K562 (cell line): ENCODE measurements around the gene FBXO11. TPM values are rescaled to one million over a fixed set of nuclear protein-coding genes. Genes with fewer than 3 reads are reported as not detected.
A peak's percentile ranks its signal among the peaks of the same experiment; 100 is the strongest.

Experiments
- ARID2 ChIP-seq: fragments of 450-650 bp; IDR thresholded peaks from 2 replicates; pipeline ENCODE4 v1.6.1; 2017; ENCODE audit warnings: antibody characterized with exemption, mild to moderate bottlenecking
- CREB1 ChIP-seq, 2 experiments: sonication (generic) in 1 of 2; formaldehyde crosslinking in 1 of 2; IDR thresholded peaks; 2 replicates each; pipeline versions ENCODE4 v1.6.1 to v1.8.0; 2012 to 2022; ENCODE audit warnings: inconsistent platforms in 1 of 2, mild to moderate bottlenecking in 1 of 2, missing genetic modification reagents in 1 of 2, moderate library complexity in 1 of 2
- DMBX1 ChIP-seq: fragments of 250-450 bp; sonication (Bioruptor Pico); IDR thresholded peaks from 2 replicates; pipeline ENCODE4 v1.8.0; 2022; ENCODE audit warnings: inconsistent platforms, mild to moderate bottlenecking, moderate library complexity, borderline replicate concordance
- EP300 ChIP-seq: IDR thresholded peaks from 2 replicates; pipeline ENCODE4 v1.6.1; 2012; ENCODE audit warnings: low read length, improper control_type of control experiment
- EP400 ChIP-seq: fragments of 450-650 bp; IDR thresholded peaks from 2 replicates; pipeline ENCODE4 v1.6.1; 2017; ENCODE audit warnings: antibody characterized with exemption, mild to moderate bottlenecking, moderate library complexity
- FOXM1 ChIP-seq, 2 experiments: fragments of 450-650 bp in 1 of 2; sonication (generic) in 1 of 2; formaldehyde crosslinking in 1 of 2; IDR thresholded peaks; 2 replicates each; pipeline versions ENCODE4 v1.6.1 to v1.9.0; 2017 to 2022; ENCODE audit warnings: low read depth in 2 of 2, mild to moderate bottlenecking in 2 of 2, missing genetic modification reagents in 1 of 2, moderate library complexity in 1 of 2
- GATAD2B ChIP-seq: fragments of 450-650 bp; IDR thresholded peaks from 2 replicates; pipeline ENCODE4 v1.6.1; 2017; ENCODE audit warnings: mild to moderate bottlenecking, borderline replicate concordance
- HOMEZ ChIP-seq: fragments of 250-450 bp; sonication (Bioruptor Pico); IDR thresholded peaks from 2 replicates; pipeline ENCODE4 v1.4.0; 2020; ENCODE audit warnings: mild to moderate bottlenecking, moderate library complexity
- HSF4 ChIP-seq: fragments of 250-450 bp; sonication (Bioruptor Pico); IDR thresholded peaks from 2 replicates; pipeline ENCODE4 v2.1.2; 2022; ENCODE audit warnings: mild to moderate bottlenecking, moderate library complexity, borderline replicate concordance
- MAFG ChIP-seq: fragments of 450-650 bp; conservative IDR thresholded peaks from 2 replicates; pipeline ENCODE4 v1.6.1; 2016; ENCODE audit warnings: missing genetic modification characterization, missing compliant biosample characterization
- MAFK ChIP-seq: IDR thresholded peaks from 2 replicates; pipeline ENCODE4 v1.6.1; 2011; ENCODE audit warnings: low read length, improper control_type of control experiment
- NCOA4 ChIP-seq: fragments of 450-650 bp; IDR thresholded peaks from 2 replicates; pipeline ENCODE4 v1.6.1; 2018; ENCODE audit warnings: mild to moderate bottlenecking; ENCODE audit not compliant: partially characterized antibody
- NFE2 ChIP-seq: IDR thresholded peaks from 2 replicates; pipeline ENCODE4 v1.6.1; 2014; ENCODE audit warnings: antibody characterized with exemption, low read depth
- NR3C1 ChIP-seq: sonication (generic); formaldehyde crosslinking; IDR thresholded peaks from 2 replicates; pipeline ENCODE4 v1.8.1; 2022; ENCODE audit warnings: missing genetic modification reagents
- RNF2 ChIP-seq: sonication (generic); IDR thresholded peaks from 2 replicates; pipeline ENCODE4 v1.6.1; 2016
- SMAD2 ChIP-seq: fragments of 150-350 bp; IDR thresholded peaks from 2 replicates; pipeline ENCODE4 v1.6.1; 2014; ENCODE audit warnings: low read depth, mild to moderate bottlenecking, low read length
- SNRNP70 ChIP-seq: fragments of 200-400 bp; formaldehyde crosslinking; optimal IDR thresholded peaks from 2 replicates; pipeline ENCODE3; 2017; ENCODE audit warnings: low read depth, low read length
- SP1 ChIP-seq: sonication (generic); formaldehyde crosslinking; IDR thresholded peaks from 2 replicates; pipeline ENCODE4 v1.8.1; 2022; ENCODE audit warnings: mild to moderate bottlenecking, missing genetic modification reagents
- STAT5A ChIP-seq: IDR thresholded peaks from 2 replicates; pipeline ENCODE4 v1.6.1; 2012; ENCODE audit warnings: low read length, inconsistent platforms, borderline replicate concordance
- TAF9B ChIP-seq: fragments of 450-650 bp; IDR thresholded peaks from 2 replicates; pipeline ENCODE4 v1.6.1; 2018; ENCODE audit warnings: mild to moderate bottlenecking; ENCODE audit not compliant: partially characterized antibody
- TEAD1 ChIP-seq, 2 experiments: fragments of 450-650 bp in 1 of 2; sonication (generic) in 1 of 2; formaldehyde crosslinking; IDR thresholded peaks; 2 replicates each; pipeline versions ENCODE4 v1.4.0 to v1.8.0; 2020 to 2022; ENCODE audit warnings: mild to moderate bottlenecking in 2 of 2, missing genetic modification reagents in 1 of 2
- ZBTB11 ChIP-seq, 3 experiments: fragments of 200-800 bp in 1 of 3; fragments of 250-450 bp in 1 of 3; fragments of 450-650 bp in 1 of 3; sonication (Bioruptor Pico) in 1 of 3; sonication (Bioruptor generic) in 1 of 3; formaldehyde crosslinking in 1 of 3; IDR thresholded peaks; 2 replicates each; pipeline versions ENCODE4 v1.6.1 to v1.8.0; 2016 to 2022; ENCODE audit warnings: mild to moderate bottlenecking in 2 of 3, missing genetic modification characterization in 2 of 3, missing compliant biosample characterization in 1 of 3, moderate library complexity in 1 of 3
- ZNF143 ChIP-seq: sonication (generic); formaldehyde crosslinking; IDR thresholded peaks from 2 replicates; pipeline ENCODE4 v1.9.0; 2022; ENCODE audit warnings: mild to moderate bottlenecking, missing genetic modification reagents
- ZNF146 ChIP-seq: IDR thresholded peaks from one replicate; pipeline ENCODE4 v1.6.1; 2018; ENCODE audit warnings: missing compliant biosample characterization; ENCODE audit not compliant: unreplicated experiment
- ZNF175 ChIP-seq: fragments of 200-800 bp; sonication (Bioruptor generic); IDR thresholded peaks from 2 replicates; pipeline ENCODE4 v1.6.1; 2016; ENCODE audit warnings: low read depth, mild to moderate bottlenecking, missing genetic modification characterization, missing compliant biosample characterization
- polyA plus RNA-seq, 8 experiments: library from polyadenylated mRNA; depleted of rRNA in 4 of 8; stranded (reverse) in 5 of 8; unstranded in 3 of 8; fragments of >200 nt; fragmentation: Nextera tagmentation in 2 of 8; fragmentation: Illumina TruSeq in 1 of 8; extraction: Ambion mirVana in 2 of 8; extraction: Trizol in 1 of 8; gene quantifications; 2 replicates each; pipeline versions ENCODE4 v1.2.1 to v1.2.3, GENCODE V29; 2011 to 2014; ENCODE audit warnings: inconsistent platforms in 1 of 8, missing spikeins in 1 of 8
- total RNA-seq, 7 experiments: library from RNA; depleted of rRNA in 6 of 7; stranded (reverse); fragments of >200 nt in 6 of 7; fragmentation: Illumina TruSeq in 2 of 7; extraction: Trizol in 2 of 7; gene quantifications; 2 replicates each; pipeline versions ENCODE4 v1.2.1 to v1.2.3, GENCODE V29; 2011 to 2021; ENCODE audit warnings: low replicate concordance in 1 of 7

FBXO11 gene
- total and polyA plus RNA-seq, 9 of the 15 experiments (the other 6 are each of a cell fraction or from before 2014, with no cell fraction given), result 8.8 to 44.5 (median 24.1) TPM

- TF ChIP-seq ZNF143 (no peak), EP400 (no peak; the same call in 1 of the 2 replicates), NCOA4 (no peak), NFE2 (no peak), FOXM1 (IDR thresholded peaks at IDR 0.05; ENCODE audit: low read depth) (no peak), FOXM1 (CRISPR knock-in tag; IDR thresholded peaks at IDR 0.05; ENCODE audit: low read depth) (no peak), CREB1 (IDR thresholded peaks at IDR 0.05) (no peak), CREB1 (CRISPR knock-in tag; IDR thresholded peaks at IDR 0.05) (0 out of 2 replicates have a peak, but pooled peaks have one; percentile 1), ZNF175 (CRISPR knock-in tag) (no peak), ZNF146 (CRISPR knock-in tag) (no peak), TAF9B (no peak), TEAD1 (CRISPR knock-in tag; IDR thresholded peaks at IDR 0.05) (peak in 1 of 2 experiments; percentile 42; a peak in 1 of 4 replicates), MAFK (no peak), NR3C1 (CRISPR knock-in tag) (no peak), ZBTB11 (CRISPR knock-in tag; IDR thresholded peaks at IDR 0.05) (no peak), HSF4 (CRISPR knock-in tag) (no peak), SMAD2 (no peak), RNF2 (no peak), SP1 (CRISPR knock-in tag) (no peak), MAFG (tag) (no peak), DMBX1 (CRISPR knock-in tag) (no peak), GATAD2B (no peak), ARID2 (no peak), STAT5A (no peak), SNRNP70 (no peak), HOMEZ (CRISPR knock-in tag) (no peak), EP300 (no peak)
Measured at GRCh38 chr2:47905386-47906156, 727 bp downstream of the FBXO11 start (continued).
